Kidney epithelial cell (primary cell): ENCODE measurements around the gene KIF26B. TPM values are rescaled to one million over a fixed set of nuclear protein-coding genes. Genes with fewer than 3 reads are reported as not detected.

Experiments
- DNase-seq: peaks from one replicate; pipeline ENCODE4 v3.0.0-alpha.2; 2010; ENCODE audit warnings: low read depth
- H3K27me3 ChIP-seq: 2 replicates; pipeline ENCODE4 v1.6.0; 2011; ENCODE audit warnings: low read length; ENCODE audit not compliant: control insufficient read depth, insufficient read depth
- H3K36me3 ChIP-seq: 2 replicates; pipeline ENCODE4 v1.5.1; 2011; ENCODE audit warnings: low read length; ENCODE audit not compliant: control insufficient read depth, insufficient read depth
- H3K4me3 ChIP-seq: 2 replicates; pipeline ENCODE4 v1.5.1; 2011; ENCODE audit warnings: low read depth, mild to moderate bottlenecking, control low read depth, low read length
- CTCF ChIP-seq: IDR thresholded peaks from 2 replicates; pipeline ENCODE4 v1.5.1; 2011; ENCODE audit warnings: mild to moderate bottlenecking, moderate library complexity, low read length, control low read depth, inconsistent platforms; ENCODE audit not compliant: insufficient read depth, poor library complexity, severe bottlenecking
- total RNA-seq: library from RNA; depleted of rRNA; stranded (reverse); fragments of >200 nt; gene quantifications from 2 replicates; pipeline ENCODE4 v1.2.3, GENCODE V29; 2015

KIF26B gene
- total RNA-seq, 1 donor from 2014 or later: 14.6 TPM

DNA sequence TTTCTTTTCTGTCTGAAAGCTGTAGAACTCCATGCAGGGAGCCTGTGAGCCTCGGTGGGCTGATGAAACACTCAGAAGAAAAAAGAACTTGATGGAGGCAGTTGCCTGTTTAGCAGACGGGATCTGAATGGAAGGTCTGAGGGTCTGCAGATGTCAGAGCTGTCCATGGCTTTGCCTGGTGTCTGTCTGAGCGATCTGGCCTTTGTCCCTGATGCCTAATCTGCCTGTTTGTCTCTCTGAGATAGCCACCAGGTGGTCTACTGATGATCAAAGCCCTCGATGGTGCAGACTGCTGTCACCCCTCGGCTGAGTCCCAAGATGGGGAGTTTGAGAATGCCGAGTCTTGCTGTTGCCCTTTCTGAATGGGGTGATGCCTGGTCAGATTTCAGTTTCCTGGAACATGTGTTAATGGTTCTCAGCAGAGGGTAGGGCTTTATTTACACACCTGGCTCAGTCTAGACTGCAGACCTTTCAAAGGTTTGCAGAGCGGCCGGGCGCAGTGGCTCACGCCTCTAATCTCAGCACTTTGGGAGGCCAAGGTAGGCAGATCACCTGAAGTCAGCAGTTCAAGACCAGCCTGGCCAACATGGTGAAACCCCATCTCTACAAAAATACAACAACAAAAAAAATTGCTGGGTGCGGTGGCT lies 90.4 kb downstream of the KIF26B start:
- no peak for TF ChIP-seq CTCF
- Histone ChIP-seq H3K4me3 (no peak overlapping the region), H3K27me3 (no peaks in the 10 kb centered on the region), H3K36me3 (no peaks in the 10 kb centered on the region)
- DNase-seq: no peak

- DNase-seq: no peak
- no peaks in the 10 kb centered on the region for H3K27me3 ChIP-seq
- TF ChIP-seq CTCF: no peak
- H3K36me3 ChIP-seq: no peaks in the 10 kb centered on the region
- H3K4me3 ChIP-seq: no peak overlapping the region
These were observed 91.6 kb downstream of the KIF26B start for GRCh38 chr1:245246433-245246832.

DNA sequence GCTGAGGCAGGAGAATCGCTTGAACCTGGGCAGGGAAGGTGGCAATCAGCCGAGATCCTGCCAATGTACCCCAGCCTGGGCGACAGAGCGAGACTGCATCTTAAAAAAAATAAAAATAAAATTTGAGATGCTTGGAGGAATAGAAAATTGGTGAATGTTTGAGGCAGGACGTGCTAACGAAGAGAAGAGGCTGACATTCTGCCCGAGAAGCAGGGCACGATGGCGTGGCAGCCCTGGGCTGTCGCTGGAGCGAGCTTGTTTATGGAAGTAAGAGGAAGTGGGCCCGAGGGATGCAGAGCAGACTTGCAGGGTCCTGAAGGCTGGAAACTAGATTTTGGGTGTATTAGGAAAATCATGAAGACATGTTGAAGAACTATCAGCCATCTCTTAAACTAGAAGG lies 92.6 kb downstream of the KIF26B start:
- Histone ChIP-seq H3K27me3 (no peaks in the 10 kb centered on the region), H3K36me3 (no peaks in the 10 kb centered on the region), H3K4me3 (no peak overlapping the region)
- no peak for DNase-seq
- TF ChIP-seq CTCF: no peak

DNA sequence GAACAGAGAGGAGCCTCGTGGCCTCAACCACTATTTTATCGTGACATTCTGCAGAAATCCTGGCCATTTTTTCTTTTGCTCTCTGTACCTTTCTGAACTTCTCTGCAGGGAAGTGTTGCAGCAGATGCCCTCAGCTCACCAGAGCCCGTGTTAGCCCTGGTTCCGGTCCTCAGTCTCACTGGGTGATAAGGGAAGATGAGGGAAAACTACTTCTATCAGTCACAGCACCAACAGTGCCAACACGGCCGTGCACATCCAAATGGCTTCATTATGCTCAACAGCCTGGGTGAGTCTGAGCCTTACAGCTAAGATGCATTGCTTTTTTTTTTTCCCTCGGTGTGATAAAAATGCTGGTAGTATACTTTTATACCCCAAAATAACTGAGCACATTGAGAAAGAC lies 93.0 kb downstream of the KIF26B start:
- TF ChIP-seq CTCF: no peak
- H3K27me3 ChIP-seq: no peaks in the 10 kb centered on the region
- no peaks in the 10 kb centered on the region for H3K36me3 ChIP-seq
- H3K4me3 ChIP-seq: no peak overlapping the region
- DNase-seq: no peak

GRCh38 chr1:245248231-245248731 lies 93.5 kb downstream of the KIF26B start:
- no peak for TF ChIP-seq CTCF

GRCh38 chr1:245255783-245256182 lies 101.0 kb downstream of the KIF26B start:
- DNase-seq: no peak
- TF ChIP-seq CTCF: no peak

More at GRCh38 chr1:245248231-245248731, 93.5 kb downstream of the KIF26B start:
- no peaks in the 10 kb centered on the region for H3K36me3 ChIP-seq
- no peaks in the 10 kb centered on the region for H3K27me3 ChIP-seq
- no peak overlapping the region for H3K4me3 ChIP-seq
- DNase-seq: no peak

More at GRCh38 chr1:245255783-245256182, 101.0 kb downstream of the KIF26B start:
- H3K4me3 ChIP-seq: no peak overlapping the region
- H3K36me3 ChIP-seq: no peaks in the 10 kb centered on the region
- no peaks in the 10 kb centered on the region for H3K27me3 ChIP-seq
